Measurements from ENCODE around the gene RARS1.

Gene RARS1

DNA sequence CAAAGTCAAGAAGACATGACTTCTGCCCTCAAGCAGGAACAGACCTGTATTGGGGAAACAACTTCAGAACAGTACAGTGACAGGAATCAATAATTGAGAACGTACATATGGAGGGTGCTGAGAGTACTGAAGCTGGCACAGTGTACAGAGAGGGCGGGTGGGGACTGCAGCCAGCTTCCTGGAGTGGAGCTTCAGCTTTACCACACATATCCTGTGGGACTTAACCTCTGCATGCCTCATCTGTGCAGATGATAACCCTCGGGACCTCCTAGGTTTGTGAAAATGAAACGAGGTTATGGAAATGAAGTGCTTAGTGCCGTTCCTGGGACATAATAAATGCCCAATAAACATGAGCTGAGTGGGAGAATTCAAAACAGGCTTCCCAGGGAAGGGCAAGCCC lies 22.1 kb upstream of the RARS1 start:
- H3K27ac ChIP-seq (ENCODE audit: low read depth, low read length) = no peak overlapping the region
- H3K36me3 ChIP-seq (ENCODE audit: control insufficient read depth, insufficient read depth, low read length) = no peaks in the 10 kb centered on the region
- H3K4me1 ChIP-seq (ENCODE audit: control insufficient read depth, insufficient read depth, low read length) = no peaks in the 10 kb centered on the region
- no peak overlapping the region for H3K9ac ChIP-seq (ENCODE audit: low read length)
- H3K27me3 ChIP-seq (ENCODE audit: control insufficient read depth, insufficient read depth, low read length) = no peaks in the 10 kb centered on the region
- no peak overlapping the region for H3K4me3 ChIP-seq (ENCODE audit: low read length)

DNA sequence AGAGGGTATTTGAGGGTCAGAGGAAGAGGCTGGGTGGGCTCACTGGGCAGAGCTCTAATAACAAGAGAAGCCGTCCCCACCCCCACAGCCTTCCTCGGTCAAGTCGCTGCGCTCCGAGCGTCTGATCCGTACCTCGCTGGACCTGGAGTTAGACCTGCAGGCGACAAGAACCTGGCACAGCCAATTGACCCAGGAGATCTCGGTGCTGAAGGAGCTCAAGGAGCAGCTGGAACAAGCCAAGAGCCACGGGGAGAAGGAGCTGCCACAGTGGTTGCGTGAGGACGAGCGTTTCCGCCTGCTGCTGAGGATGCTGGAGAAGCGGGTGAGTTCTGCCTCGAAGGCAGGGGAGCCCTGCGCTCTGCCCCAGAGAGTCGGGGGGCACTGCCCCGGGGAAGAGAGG lies 21.6 kb upstream of the RARS1 start:
- no peaks in the 10 kb centered on the region for H3K27me3 ChIP-seq (ENCODE audit: control insufficient read depth, insufficient read depth, low read length)
- no peak overlapping the region for H3K9ac ChIP-seq (ENCODE audit: low read length)
- H3K36me3 ChIP-seq (ENCODE audit: control insufficient read depth, insufficient read depth, low read length) = no peaks in the 10 kb centered on the region
- H3K4me1 ChIP-seq (ENCODE audit: control insufficient read depth, insufficient read depth, low read length) = no peaks in the 10 kb centered on the region
- no peak overlapping the region for H3K27ac ChIP-seq (ENCODE audit: low read depth, low read length)
- H3K4me3 ChIP-seq (ENCODE audit: low read length) = no peak overlapping the region

DNA sequence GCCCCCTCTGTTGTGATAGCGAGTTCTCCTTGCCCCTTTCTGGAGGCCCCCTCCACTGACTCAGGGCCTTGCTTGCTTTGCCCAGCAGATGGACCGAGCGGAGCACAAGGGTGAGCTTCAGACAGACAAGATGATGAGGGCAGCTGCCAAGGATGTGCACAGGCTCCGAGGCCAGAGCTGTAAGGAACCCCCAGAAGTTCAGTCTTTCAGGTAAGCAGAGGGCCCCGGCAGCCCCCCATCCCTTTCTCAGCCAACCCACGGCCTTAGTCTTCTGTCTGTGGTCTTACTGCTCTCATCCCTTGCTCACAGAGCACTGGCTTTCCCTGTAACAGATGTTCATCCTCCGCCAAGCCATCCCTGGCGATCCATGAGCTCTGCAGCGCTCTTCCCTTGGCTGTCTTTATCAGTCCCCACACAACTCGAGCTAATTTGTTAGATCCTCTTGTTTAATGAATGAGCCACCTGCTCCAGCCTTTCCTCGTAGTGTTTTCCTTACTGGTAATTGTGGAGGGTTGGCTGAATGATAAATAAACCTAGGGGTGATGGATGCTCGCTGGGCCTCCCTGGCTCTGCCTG lies 18.4 kb upstream of the RARS1 start:
- Histone ChIP-seq H3K27me3 (ENCODE audit: control insufficient read depth, insufficient read depth, low read length) (no peaks in the 10 kb centered on the region), H3K4me1 (ENCODE audit: control insufficient read depth, insufficient read depth, low read length) (no peaks in the 10 kb centered on the region), H3K27ac (ENCODE audit: low read depth, low read length) (no peak overlapping the region), H3K4me3 (ENCODE audit: low read length) (no peak overlapping the region), H3K9ac (ENCODE audit: low read length) (no peak overlapping the region), H3K36me3 (ENCODE audit: control insufficient read depth, insufficient read depth, low read length) (no peaks in the 10 kb centered on the region)

DNA sequence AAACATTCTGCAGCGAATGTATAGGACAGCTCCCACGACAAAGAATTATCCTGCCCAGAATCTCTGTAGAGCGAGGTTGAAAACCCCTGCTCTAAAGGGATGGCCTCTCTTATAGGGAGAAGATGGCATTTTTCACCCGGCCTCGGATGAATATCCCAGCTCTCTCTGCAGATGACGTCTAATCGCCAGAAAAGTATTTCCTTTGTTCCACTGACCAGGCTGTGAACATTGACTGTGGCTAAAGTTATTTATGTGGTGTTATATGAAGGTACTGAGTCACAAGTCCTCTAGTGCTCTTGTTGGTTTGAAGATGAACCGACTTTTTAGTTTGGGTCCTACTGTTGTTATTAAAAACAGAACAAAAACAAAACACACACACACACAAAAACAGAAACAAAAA lies 17.4 kb upstream of the RARS1 start:
- Histone ChIP-seq H3K27ac (ENCODE audit: low read depth, low read length) (no peak overlapping the region), H3K4me1 (ENCODE audit: control insufficient read depth, insufficient read depth, low read length) (no peaks in the 10 kb centered on the region), H3K9ac (ENCODE audit: low read length) (no peak overlapping the region), H3K27me3 (ENCODE audit: control insufficient read depth, insufficient read depth, low read length) (no peaks in the 10 kb centered on the region), H3K4me3 (ENCODE audit: low read length) (no peak overlapping the region), H3K36me3 (ENCODE audit: control insufficient read depth, insufficient read depth, low read length) (no peaks in the 10 kb centered on the region)

DNA sequence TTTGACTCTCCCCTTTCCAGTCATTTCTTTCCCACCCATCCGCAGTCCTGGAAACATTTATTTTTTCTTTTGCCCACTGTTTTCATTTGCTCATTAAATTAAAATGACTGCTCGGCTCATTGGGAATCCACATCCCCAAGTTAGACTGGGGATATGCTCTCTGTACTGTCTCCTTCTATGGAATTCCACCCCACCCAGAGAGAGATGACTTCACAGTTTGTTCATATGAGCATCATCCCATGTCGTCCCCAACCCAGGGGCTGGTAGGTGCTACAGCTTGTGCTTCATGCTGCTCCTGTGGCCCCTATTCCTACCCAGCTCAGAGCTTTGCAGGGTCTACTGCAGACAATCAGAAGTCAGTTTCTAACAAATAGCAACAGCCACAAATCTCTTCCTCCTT lies 16.5 kb upstream of the RARS1 start:
- no peak overlapping the region for H3K4me3 ChIP-seq (ENCODE audit: low read length)
- H3K36me3 ChIP-seq (ENCODE audit: control insufficient read depth, insufficient read depth, low read length) = no peaks in the 10 kb centered on the region
- no peaks in the 10 kb centered on the region for H3K4me1 ChIP-seq (ENCODE audit: control insufficient read depth, insufficient read depth, low read length)
- no peaks in the 10 kb centered on the region for H3K27me3 ChIP-seq (ENCODE audit: control insufficient read depth, insufficient read depth, low read length)
- no peak overlapping the region for H3K9ac ChIP-seq (ENCODE audit: low read length)
- no peak overlapping the region for H3K27ac ChIP-seq (ENCODE audit: low read depth, low read length)

DNA sequence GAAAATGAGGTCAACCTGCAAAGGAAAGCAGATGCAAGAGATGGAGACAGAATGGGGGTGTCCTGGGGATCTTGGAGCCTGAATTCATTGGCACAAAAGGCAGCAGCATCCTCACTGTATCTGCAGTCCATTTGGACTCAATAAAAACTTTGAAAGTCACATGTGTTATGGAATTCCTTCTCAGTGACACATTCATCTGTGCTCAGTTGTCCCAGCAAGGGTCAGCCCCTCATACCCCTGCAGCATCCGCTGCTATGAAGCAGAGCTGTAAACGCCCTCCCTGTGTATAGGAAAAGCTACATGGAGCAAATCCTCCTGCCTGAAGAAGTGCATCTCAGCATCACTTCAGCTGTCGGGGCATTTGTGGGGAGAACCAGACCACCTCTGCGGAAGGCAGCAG lies 14.5 kb upstream of the RARS1 start:
- no peak overlapping the region for H3K9ac ChIP-seq (ENCODE audit: low read length)
- no peak overlapping the region for H3K27ac ChIP-seq (ENCODE audit: low read depth, low read length)
- no peaks in the 10 kb centered on the region for H3K27me3 ChIP-seq (ENCODE audit: control insufficient read depth, insufficient read depth, low read length)
- no peaks in the 10 kb centered on the region for H3K36me3 ChIP-seq (ENCODE audit: control insufficient read depth, insufficient read depth, low read length)
- no peaks in the 10 kb centered on the region for H3K4me1 ChIP-seq (ENCODE audit: control insufficient read depth, insufficient read depth, low read length)
- H3K4me3 ChIP-seq (ENCODE audit: low read length) = no peak overlapping the region

DNA sequence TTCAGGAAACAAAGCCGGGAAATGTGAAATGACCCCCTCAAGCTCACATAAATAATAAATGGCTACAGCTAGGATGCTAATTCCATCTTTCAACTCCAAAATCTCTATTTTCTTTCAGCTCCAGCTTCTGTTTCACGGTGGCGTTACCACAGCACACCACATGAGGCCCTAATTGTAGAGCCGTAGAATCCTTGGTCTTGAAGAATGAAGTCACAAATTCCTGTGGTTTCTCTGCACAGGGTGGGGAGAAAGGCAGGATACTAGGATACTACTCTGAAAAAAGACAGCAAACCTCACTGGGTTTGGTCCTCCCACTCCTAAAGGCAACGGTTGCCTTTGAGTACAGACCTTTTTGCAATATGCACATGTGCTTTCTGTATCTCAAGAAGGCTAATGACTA lies 13.9 kb upstream of the RARS1 start:
- Histone ChIP-seq H3K4me1 (ENCODE audit: control insufficient read depth, insufficient read depth, low read length) (no peaks in the 10 kb centered on the region), H3K4me3 (ENCODE audit: low read length) (no peak overlapping the region), H3K27ac (ENCODE audit: low read depth, low read length) (no peak overlapping the region), H3K9ac (ENCODE audit: low read length) (no peak overlapping the region), H3K27me3 (ENCODE audit: control insufficient read depth, insufficient read depth, low read length) (no peaks in the 10 kb centered on the region), H3K36me3 (ENCODE audit: control insufficient read depth, insufficient read depth, low read length) (no peaks in the 10 kb centered on the region)

DNA sequence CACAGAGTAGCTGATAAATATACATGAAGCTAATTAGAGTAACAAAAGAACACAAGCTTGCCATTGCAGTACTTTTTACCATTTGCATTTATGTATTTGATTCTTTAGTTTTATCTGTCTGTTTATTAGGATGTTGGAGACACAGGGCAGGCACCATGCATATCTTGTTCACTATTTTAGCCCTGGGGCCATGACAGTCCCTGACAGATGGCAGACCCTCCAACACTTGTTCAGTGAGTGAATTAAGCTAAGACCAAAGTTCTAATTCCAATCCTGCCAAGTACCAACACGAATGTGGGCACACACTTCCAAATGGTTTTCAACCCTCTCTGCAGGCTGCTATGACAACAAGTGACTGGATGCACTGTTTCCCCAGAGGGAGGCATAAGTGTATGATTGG lies 12.0 kb upstream of the RARS1 start:
- no peaks in the 10 kb centered on the region for H3K4me1 ChIP-seq (ENCODE audit: control insufficient read depth, insufficient read depth, low read length)
- H3K27me3 ChIP-seq (ENCODE audit: control insufficient read depth, insufficient read depth, low read length) = no peaks in the 10 kb centered on the region
- no peak overlapping the region for H3K9ac ChIP-seq (ENCODE audit: low read length)
- no peak overlapping the region for H3K4me3 ChIP-seq (ENCODE audit: low read length)
- no peaks in the 10 kb centered on the region for H3K36me3 ChIP-seq (ENCODE audit: control insufficient read depth, insufficient read depth, low read length)
- H3K27ac ChIP-seq (ENCODE audit: low read depth, low read length) = no peak overlapping the region

DNA sequence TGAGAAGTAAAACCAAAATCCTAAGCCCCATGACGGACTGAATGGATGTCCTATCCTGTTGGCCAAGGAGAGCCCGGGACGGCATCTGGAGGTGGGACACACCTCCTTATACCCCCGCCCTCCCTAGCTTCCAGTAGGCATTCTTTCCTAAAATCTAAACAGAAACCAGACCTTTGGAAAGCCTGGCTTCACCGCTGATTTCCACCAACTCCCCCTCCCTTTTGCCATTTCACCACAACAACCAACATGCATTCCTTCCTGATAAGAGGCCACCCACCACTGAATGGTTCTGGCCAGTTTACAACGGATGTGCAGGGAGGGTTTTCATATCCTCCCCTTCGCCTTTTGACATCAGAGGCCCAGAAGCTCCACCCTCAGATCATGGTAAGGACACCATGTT lies 9.2 kb upstream of the RARS1 start:
- no peak overlapping the region for H3K9ac ChIP-seq (ENCODE audit: low read length)
- no peak overlapping the region for H3K4me3 ChIP-seq (ENCODE audit: low read length)
- H3K27me3 ChIP-seq (ENCODE audit: control insufficient read depth, insufficient read depth, low read length) = no peaks in the 10 kb centered on the region
- H3K36me3 ChIP-seq (ENCODE audit: control insufficient read depth, insufficient read depth, low read length) = no peaks in the 10 kb centered on the region
- no peak overlapping the region for H3K27ac ChIP-seq (ENCODE audit: low read depth, low read length)
- H3K4me1 ChIP-seq (ENCODE audit: control insufficient read depth, insufficient read depth, low read length) = no peaks in the 10 kb centered on the region

DNA sequence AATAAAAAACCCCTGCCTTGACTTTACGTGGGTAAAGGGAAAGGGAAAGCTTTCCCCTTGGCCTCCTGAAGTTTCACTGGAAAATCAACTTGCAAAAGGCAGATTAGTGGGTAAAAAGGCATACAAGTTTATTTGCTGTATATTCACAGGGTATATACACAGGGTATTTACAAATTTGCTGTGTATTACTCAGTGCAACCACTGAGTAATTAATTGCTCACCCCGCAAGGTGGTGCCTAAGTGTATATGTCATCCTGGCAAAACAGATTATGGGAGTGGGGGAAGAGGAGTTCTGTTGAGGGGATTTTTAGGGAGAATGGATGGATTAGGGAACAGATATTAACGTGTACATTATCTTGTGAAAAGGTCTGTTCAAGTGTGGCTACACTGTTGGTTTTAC lies 7.1 kb upstream of the RARS1 start:
- H3K4me3 ChIP-seq (ENCODE audit: low read length) = no peak overlapping the region
- no peak overlapping the region for H3K9ac ChIP-seq (ENCODE audit: low read length)
- no peaks in the 10 kb centered on the region for H3K36me3 ChIP-seq (ENCODE audit: control insufficient read depth, insufficient read depth, low read length)
- H3K4me1 ChIP-seq (ENCODE audit: control insufficient read depth, insufficient read depth, low read length) = no peaks in the 10 kb centered on the region
- H3K27ac ChIP-seq (ENCODE audit: low read depth, low read length) = no peak overlapping the region
- H3K27me3 ChIP-seq (ENCODE audit: control insufficient read depth, insufficient read depth, low read length) = no peaks in the 10 kb centered on the region

DNA sequence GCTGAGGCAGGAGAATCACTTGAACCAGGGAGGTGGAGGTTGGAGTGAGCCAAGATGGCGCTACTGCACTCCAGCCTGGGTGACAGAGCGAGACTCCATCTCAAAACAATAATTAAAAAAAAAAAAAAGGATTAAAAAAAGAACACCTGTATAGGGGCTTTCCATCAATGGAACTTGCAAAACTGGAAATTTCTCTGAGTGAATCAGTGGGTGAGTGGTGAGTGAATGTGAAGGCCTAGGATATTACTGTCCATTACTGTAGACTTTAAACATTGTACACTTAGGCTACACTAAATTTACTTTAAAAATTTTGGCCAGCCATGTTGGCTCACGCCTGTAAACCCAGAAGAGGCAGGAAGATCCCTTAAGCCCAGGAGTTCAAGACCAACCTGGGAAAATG lies 5.7 kb upstream of the RARS1 start:
- Histone ChIP-seq H3K36me3 (ENCODE audit: control insufficient read depth, insufficient read depth, low read length) (no peaks in the 10 kb centered on the region), H3K4me3 (ENCODE audit: low read length) (no peak overlapping the region), H3K9ac (ENCODE audit: low read length) (no peak overlapping the region), H3K4me1 (ENCODE audit: control insufficient read depth, insufficient read depth, low read length) (no peaks in the 10 kb centered on the region), H3K27ac (ENCODE audit: low read depth, low read length) (no peak overlapping the region), H3K27me3 (ENCODE audit: control insufficient read depth, insufficient read depth, low read length) (no peaks in the 10 kb centered on the region)

DNA sequence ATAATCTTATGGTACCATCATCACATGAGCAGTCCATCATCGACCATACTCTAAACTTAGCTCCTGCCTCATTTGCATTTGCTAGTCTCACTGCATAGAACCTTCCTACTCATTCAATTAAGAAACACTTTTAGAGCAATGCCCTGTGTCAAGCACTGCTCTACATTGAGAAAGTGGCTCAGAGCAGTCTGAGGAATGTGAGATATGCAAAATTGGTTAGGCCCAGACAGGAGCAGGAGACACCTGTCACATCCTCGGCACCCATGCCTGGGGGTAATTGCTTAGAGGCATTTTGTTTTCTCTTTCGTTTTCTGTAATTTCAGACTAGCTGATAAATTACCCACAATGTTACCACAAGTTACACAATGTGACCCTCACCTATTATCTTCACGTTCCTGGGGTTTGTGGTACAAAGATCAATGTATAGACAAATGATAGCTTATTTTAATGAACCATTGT lies 4.9 kb upstream of the RARS1 start:
- Histone ChIP-seq H3K9ac (ENCODE audit: low read length) (no peak overlapping the region), H3K4me3 (ENCODE audit: low read length) (no peak overlapping the region), H3K27ac (ENCODE audit: low read depth, low read length) (no peak overlapping the region), H3K27me3 (ENCODE audit: control insufficient read depth, insufficient read depth, low read length) (no peaks in the 10 kb centered on the region), H3K4me1 (ENCODE audit: control insufficient read depth, insufficient read depth, low read length) (peaks cover 4% of the 10 kb centered on the region), H3K36me3 (ENCODE audit: control insufficient read depth, insufficient read depth, low read length) (no peaks in the 10 kb centered on the region)

DNA sequence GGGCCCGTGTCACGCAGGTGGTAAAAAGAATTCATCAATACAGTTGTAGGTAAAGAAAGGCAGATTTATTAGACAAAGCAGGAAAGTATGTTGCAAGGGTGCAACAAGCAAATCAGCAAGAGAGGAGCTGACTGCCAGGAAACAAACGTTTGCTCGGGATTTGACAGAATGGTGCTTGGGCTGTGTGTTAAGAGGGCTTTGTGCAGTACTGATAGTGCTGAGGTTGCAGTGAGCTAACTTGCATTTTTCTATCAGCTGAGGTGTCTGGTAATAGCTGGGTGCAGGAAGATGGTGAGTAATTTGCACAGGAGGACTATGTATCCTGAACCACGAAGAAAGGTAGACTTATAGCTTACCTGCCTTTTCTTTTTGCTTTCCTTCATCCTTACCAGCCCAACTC lies 3.9 kb upstream of the RARS1 start:
- Histone ChIP-seq H3K27me3 (ENCODE audit: control insufficient read depth, insufficient read depth, low read length) (no peaks in the 10 kb centered on the region), H3K27ac (ENCODE audit: low read depth, low read length) (no peak overlapping the region), H3K9ac (ENCODE audit: low read length) (no peak overlapping the region), H3K36me3 (ENCODE audit: control insufficient read depth, insufficient read depth, low read length) (no peaks in the 10 kb centered on the region), H3K4me1 (ENCODE audit: control insufficient read depth, insufficient read depth, low read length) (peaks cover 7% of the 10 kb centered on the region), H3K4me3 (ENCODE audit: low read length) (no peak overlapping the region)
